OCI-LY1 (cell line): ENCODE data around the gene ITGAV.

Experiments used
- H2AFZ ChIP-seq: fragments of 200-600 bp; sonication (generic), shearing (Covaris generic); 2 replicates; pipeline ENCODE4 v1.6.0; 2014; ENCODE audit warnings: antibody characterized with exemption, mild to moderate bottlenecking, low read length
- H3F3A ChIP-seq: fragments of 200-600 bp; sonication (generic), shearing (Covaris generic); 2 replicates; pipeline ENCODE4 v1.6.0; 2014; ENCODE audit warnings: mild to moderate bottlenecking, antibody characterized with exemption, low read length, moderate library complexity; ENCODE audit not compliant: insufficient read depth
- H3K27ac ChIP-seq: fragments of 200-600 bp; sonication (generic); 2 replicates; pipeline ENCODE4 v1.5.1; 2014; ENCODE audit warnings: low read length, mixed run types, mild to moderate bottlenecking, low read depth; ENCODE audit not compliant: poor library complexity, severe bottlenecking
- H3K27me3 ChIP-seq: fragments of 200-600 bp; sonication (generic); 2 replicates; pipeline ENCODE4 v1.6.0; 2014; ENCODE audit warnings: antibody characterized with exemption, mild to moderate bottlenecking, low read length, moderate library complexity; ENCODE audit not compliant: insufficient read depth
- H3K36me3 ChIP-seq: fragments of 200-600 bp; sonication (generic); 2 replicates; pipeline ENCODE4 v1.6.1; 2014; ENCODE audit warnings: mild to moderate bottlenecking, antibody characterized with exemption, low read length, moderate library complexity, mixed read lengths; ENCODE audit not compliant: insufficient read depth
- H3K4me1 ChIP-seq: fragments of 200-600 bp; sonication (generic); 2 replicates; pipeline ENCODE4 v1.5.1; 2014; ENCODE audit warnings: mild to moderate bottlenecking, low read length, moderate library complexity; ENCODE audit not compliant: insufficient read depth, severe bottlenecking
- H3K4me2 ChIP-seq: fragments of 200-600 bp; sonication (generic), shearing (Covaris generic); 2 replicates; pipeline ENCODE4 v1.6.1; 2014; ENCODE audit warnings: low read length
- H3K4me3 ChIP-seq: fragments of 200-600 bp; sonication (generic); 2 replicates; pipeline ENCODE4 v1.5.1; 2014; ENCODE audit warnings: low read length, low read depth, mild to moderate bottlenecking, mixed read lengths; ENCODE audit not compliant: poor library complexity, severe bottlenecking
- H3K79me2 ChIP-seq: fragments of 200-600 bp; shearing (Covaris generic); 2 replicates; pipeline ENCODE4 v1.6.1; 2016; ENCODE audit warnings: mixed run types, low read length, mixed read lengths; ENCODE audit not compliant: insufficient read depth
- H3K9ac ChIP-seq: fragments of 200-600 bp; sonication (generic), shearing (Covaris generic); 2 replicates; pipeline ENCODE4 v1.6.1; 2014; ENCODE audit warnings: mild to moderate bottlenecking, low read length, mixed read lengths
- H3K9me2 ChIP-seq: fragments of 200-600 bp; sonication (generic), shearing (Covaris generic); 2 replicates; pipeline ENCODE4 v1.6.1; 2014; ENCODE audit warnings: low read depth, mild to moderate bottlenecking, low read length, mixed read lengths
- H3K9me3 ChIP-seq: fragments of 200-600 bp; shearing (Covaris generic); 2 replicates; pipeline ENCODE4 v1.6.1; 2014; ENCODE audit warnings: low read length, mixed read lengths
- H4K20me1 ChIP-seq: fragments of 200-600 bp; sonication (generic), shearing (Covaris generic); 2 replicates; pipeline ENCODE4 v1.6.0; 2016; ENCODE audit warnings: mild to moderate bottlenecking, low read length; ENCODE audit not compliant: insufficient read depth
- EZH2 ChIP-seq: fragments of 200-600 bp; sonication (generic), shearing (Covaris generic); IDR thresholded peaks from 2 replicates; pipeline ENCODE4 v1.8.0; 2017; ENCODE audit warnings: borderline replicate concordance, mixed run types, mild to moderate bottlenecking, antibody characterized with exemption, low read length, moderate library complexity, mixed read lengths
- TF ChIP-seq, protein P1 (sequence below): fragments of 200-600 bp; sonication (generic), shearing (Covaris generic); IDR thresholded peaks from 2 replicates; pipeline ENCODE4 v1.5.1; 2017; ENCODE audit warnings: mild to moderate bottlenecking, antibody characterized with exemption, low read length, moderate library complexity, mixed read lengths

Gene ITGAV

DNA sequence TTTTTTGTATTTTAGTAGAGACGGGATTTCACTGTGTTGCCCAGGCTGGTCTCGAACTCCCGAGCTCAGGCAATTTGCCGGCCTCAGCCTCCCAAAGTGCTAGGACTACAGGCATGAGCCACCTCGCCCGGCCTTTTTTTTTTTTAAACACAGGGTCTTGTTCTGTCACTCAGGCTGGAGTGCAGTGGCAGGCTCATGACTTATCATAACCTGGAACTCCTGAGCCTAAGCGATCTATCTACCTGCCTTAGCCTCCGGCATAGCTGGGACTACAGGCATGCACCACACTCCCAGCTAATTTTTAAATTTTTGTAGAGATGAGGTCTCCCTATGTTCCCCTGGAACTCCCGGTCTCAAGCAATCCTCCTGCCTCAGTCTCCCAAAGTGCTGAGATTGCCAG, 1.4 kb upstream of the ITGAV start:
- Histone ChIP-seq H3K27me3 (no peaks in the 10 kb centered on the region), H2AFZ (no peak overlapping the region), H3K9ac (no peak overlapping the region), H3K4me2 (no peak overlapping the region), H3K9me2 (no peaks in the 10 kb centered on the region), H3K27ac (no peak overlapping the region), H3K4me1 (peaks cover 22% of the 10 kb centered on the region), H3F3A (no peaks in the 10 kb centered on the region), H3K9me3 (no peaks in the 10 kb centered on the region), H4K20me1 (no peaks in the 10 kb centered on the region), H3K79me2 (no peaks in the 10 kb centered on the region), H3K4me3 (no peak overlapping the region), H3K36me3 (no peaks in the 10 kb centered on the region)
- TF ChIP-seq EZH2 = no peak
- TF ChIP-seq, protein P1, sequence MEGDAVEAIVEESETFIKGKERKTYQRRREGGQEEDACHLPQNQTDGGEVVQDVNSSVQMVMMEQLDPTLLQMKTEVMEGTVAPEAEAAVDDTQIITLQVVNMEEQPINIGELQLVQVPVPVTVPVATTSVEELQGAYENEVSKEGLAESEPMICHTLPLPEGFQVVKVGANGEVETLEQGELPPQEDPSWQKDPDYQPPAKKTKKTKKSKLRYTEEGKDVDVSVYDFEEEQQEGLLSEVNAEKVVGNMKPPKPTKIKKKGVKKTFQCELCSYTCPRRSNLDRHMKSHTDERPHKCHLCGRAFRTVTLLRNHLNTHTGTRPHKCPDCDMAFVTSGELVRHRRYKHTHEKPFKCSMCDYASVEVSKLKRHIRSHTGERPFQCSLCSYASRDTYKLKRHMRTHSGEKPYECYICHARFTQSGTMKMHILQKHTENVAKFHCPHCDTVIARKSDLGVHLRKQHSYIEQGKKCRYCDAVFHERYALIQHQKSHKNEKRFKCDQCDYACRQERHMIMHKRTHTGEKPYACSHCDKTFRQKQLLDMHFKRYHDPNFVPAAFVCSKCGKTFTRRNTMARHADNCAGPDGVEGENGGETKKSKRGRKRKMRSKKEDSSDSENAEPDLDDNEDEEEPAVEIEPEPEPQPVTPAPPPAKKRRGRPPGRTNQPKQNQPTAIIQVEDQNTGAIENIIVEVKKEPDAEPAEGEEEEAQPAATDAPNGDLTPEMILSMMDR = no peak

- Histone ChIP-seq H3K27me3 (no peaks in the 10 kb centered on the region), H2AFZ (peak overlapping the region; percentile 99), H4K20me1 (no peaks in the 10 kb centered on the region), H3K4me3 (peak overlapping the region; percentile 72), H3K27ac (no peak overlapping the region), H3F3A (no peaks in the 10 kb centered on the region), H3K36me3 (no peaks in the 10 kb centered on the region), H3K79me2 (no peaks in the 10 kb centered on the region), H3K4me1 (peaks cover 22% of the 10 kb centered on the region), H3K4me2 (peak overlapping the region; percentile 74), H3K9ac (peak overlapping the region; percentile 75), H3K9me2 (no peaks in the 10 kb centered on the region), H3K9me3 (no peaks in the 10 kb centered on the region)
- TF ChIP-seq, protein P1 = no peak
- TF ChIP-seq EZH2 = no peak
Measured at GRCh38 chr2:186588940-186589611, 780 bp upstream of the ITGAV start.

- peak overlapping the region; percentile 74 for H3K4me2 ChIP-seq
- H3K36me3 ChIP-seq = no peaks in the 10 kb centered on the region
- no peaks in the 10 kb centered on the region for H3K9me3 ChIP-seq
- H3K9ac ChIP-seq = peak overlapping the region; percentile 75
- no peaks in the 10 kb centered on the region for H4K20me1 ChIP-seq
- H3K9me2 ChIP-seq = no peaks in the 10 kb centered on the region
- peak overlapping the region; percentile 72 for H3K4me3 ChIP-seq
- H3K4me1 ChIP-seq = peaks cover 22% of the 10 kb centered on the region
- TF ChIP-seq EZH2 = no peak
- TF ChIP-seq, protein P1 = no peak
- H2AFZ ChIP-seq = peak overlapping the region; percentile 99
- no peaks in the 10 kb centered on the region for H3F3A ChIP-seq
- no peaks in the 10 kb centered on the region for H3K79me2 ChIP-seq
- H3K27ac ChIP-seq = no peak overlapping the region
- H3K27me3 ChIP-seq = no peaks in the 10 kb centered on the region
Measured at GRCh38 chr2:186590350-186590758, 498 bp downstream of the ITGAV start.
